CD4-positive, alpha-beta T cell treated with Interleukin-10 for 1 hour (primary cell): ENCODE data around the gene TMEM200B.
"Not testable (repeated sequence)": the region's sequence is repeated elsewhere in the genome, so short reads cannot be mapped to it uniquely, and the experiment has no call there.

ENCODE experiments used
- DNase-seq: peaks from one replicate; pipeline ENCODE4 v3.0.0-alpha.2; 2020

TMEM200B gene

GRCh38 chr1:29123887-29124365 lies at the start of gene TMEM200B:
TMEM200B (minus strand) TSS chr1:29123903; CDS start chr1:29121828, 2,075 bp downstream.
- no peak for DNase-seq

- no peak for DNase-seq
Observed at GRCh38 chr1:29172415-29172939, 48.8 kb upstream of the TMEM200B start.

GRCh38 chr1:29171521-29171920 lies 47.8 kb upstream of the TMEM200B start:
- DNase-seq: no peak

- no peak for DNase-seq
Observed at GRCh38 chr1:29171089-29171488, 47.4 kb upstream of the TMEM200B start.

- no peak for DNase-seq
Observed at GRCh38 chr1:29169976-29170375, 46.3 kb upstream of the TMEM200B start.

GRCh38 chr1:29167904-29168303 lies 44.2 kb upstream of the TMEM200B start:
- DNase-seq: no peak

- DNase-seq: no peak
Observed at GRCh38 chr1:29166291-29166878, 42.7 kb upstream of the TMEM200B start.

- DNase-seq: no peak
Observed at GRCh38 chr1:29164588-29164987, 40.9 kb upstream of the TMEM200B start.

GRCh38 chr1:29162476-29163138 lies 38.9 kb upstream of the TMEM200B start:
- no peak for DNase-seq

GRCh38 chr1:29162025-29162424 lies 38.3 kb upstream of the TMEM200B start:
- DNase-seq: no peak

- no peak for DNase-seq
Observed at GRCh38 chr1:29159773-29160172, 36.1 kb upstream of the TMEM200B start.

- no peak for DNase-seq
Observed at GRCh38 chr1:29157269-29157601, 33.5 kb upstream of the TMEM200B start.

GRCh38 chr1:29156543-29157268 lies 33.0 kb upstream of the TMEM200B start:
- no peak for DNase-seq

- no peak for DNase-seq
Observed at GRCh38 chr1:29152046-29152805, 28.5 kb upstream of the TMEM200B start.

- not testable (repeated sequence) for DNase-seq
Observed at GRCh38 chr1:29150346-29150745, 26.6 kb upstream of the TMEM200B start.

GRCh38 chr1:29148656-29149491 lies 25.2 kb upstream of the TMEM200B start:
- no peak for DNase-seq

- DNase-seq: no peak
Observed at GRCh38 chr1:29145739-29146437, 22.2 kb upstream of the TMEM200B start.

GRCh38 chr1:29144178-29144577 lies 20.5 kb upstream of the TMEM200B start:
- no peak for DNase-seq

GRCh38 chr1:29142714-29143113 lies 19.0 kb upstream of the TMEM200B start:
- DNase-seq: no peak

GRCh38 chr1:29136391-29136915 lies 12.8 kb upstream of the TMEM200B start:
- no peak for DNase-seq

GRCh38 chr1:29134695-29135028 lies 11.0 kb upstream of the TMEM200B start:
- no peak for DNase-seq
